ENCODE results near the gene MXD4.
"Not testable (repeated sequence)": the region's sequence is repeated elsewhere in the genome, so short reads cannot be mapped to it uniquely, and the experiment has no call there.

MXD4 gene

GRCh38 chr4:2249526-2250356 is 12.2 kb downstream of the MXD4 start:
- DNase-seq, result no peak

GRCh38 chr4:2248821-2249261 is 13.1 kb downstream of the MXD4 start:
- no peak for DNase-seq

- DNase-seq, result no peak
These were observed 13.7 kb downstream of the MXD4 start for GRCh38 chr4:2248044-2248780.

- DNase-seq, result no peak
These were observed 14.5 kb downstream of the MXD4 start for GRCh38 chr4:2247128-2248043.

GRCh38 chr4:2246384-2247127 is 15.4 kb downstream of the MXD4 start:
- DNase-seq, result no peak

- no peak for DNase-seq
These were observed 16.1 kb downstream of the MXD4 start for GRCh38 chr4:2245787-2246275.

GRCh38 chr4:2245057-2245786 is 16.7 kb downstream of the MXD4 start:
- DNase-seq, result no peak

GRCh38 chr4:2243681-2244380 is 18.1 kb downstream of the MXD4 start:
- DNase-seq, result no peak

GRCh38 chr4:2241410-2242353 is 20.2 kb downstream of the MXD4 start, which contains the start of the genes HAUS3 and POLN:
TSS of gene HAUS3 (minus strand) at chr4:2242121. CDS start at chr4:2240946, 1,175 bp downstream.
TSS of gene POLN (minus strand) at chr4:2242121. CDS start at chr4:2229231, 12,890 bp downstream.
- DNase-seq, result peak; percentile 98

- DNase-seq, result no peak
These were observed 20.9 kb downstream of the MXD4 start for GRCh38 chr4:2241003-2241402.

- no peak for DNase-seq
These were observed 24.8 kb downstream of the MXD4 start for GRCh38 chr4:2236944-2237666.

GRCh38 chr4:2231082-2231481 is 30.8 kb downstream of the MXD4 start:
- no peak for DNase-seq

GRCh38 chr4:2226261-2226660 is 35.6 kb downstream of the MXD4 start:
- DNase-seq, result no peak

- DNase-seq, result no peak
These were observed 39.1 kb downstream of the MXD4 start for GRCh38 chr4:2222838-2223237.

GRCh38 chr4:2221378-2221777 is 40.5 kb downstream of the MXD4 start:
- not testable (repeated sequence) for DNase-seq

GRCh38 chr4:2220016-2220630 is 41.8 kb downstream of the MXD4 start:
- peak; percentile 73 for DNase-seq

GRCh38 chr4:2219233-2219760 is 42.6 kb downstream of the MXD4 start:
- no peak for DNase-seq

GRCh38 chr4:2218436-2218835 is 43.5 kb downstream of the MXD4 start:
- DNase-seq, result no peak

Data from stimulated activated naive CD4-positive, alpha-beta T cell treated with Interleukin-2 at 50 U/mL for 16 hours (primary cell).